GM12878 (cell line): Measurements from ENCODE around the gene PITPNB. TPM values are rescaled to one million over a fixed set of nuclear protein-coding genes. Genes with fewer than 3 reads are reported as not detected.

Source experiments
- ATAC-seq: fragments of 200-7000 bp; cut with Tn5 transposase; 3 replicates; pipeline ENCODE4 v1.9.1; 2020; ENCODE audit warnings: mild to moderate bottlenecking, moderate library complexity
- BruUV-seq: library from RNA; stranded (reverse); fragments of 400-500 nt; replicated peaks from 2 replicates; lab custom pipeline; 2021; lab: Mats Ljungman, UMichigan
- CTCF ChIA-PET: fragments of 300-600 bp; sonication (Branson Sonifier 250); formaldehyde crosslinking; extraction: SDS; loops from one replicate; lab custom pipeline; 2021; ENCODE audit warnings: inconsistent platforms; lab: Yijun Ruan, JAX
- POLR2A ChIA-PET: fragments of 350-600 bp; formaldehyde crosslinking; extraction: SDS; loops from one replicate; lab custom pipeline; 2021; ENCODE audit warnings: inconsistent platforms; lab: Charles Lee
- RAD21 ChIA-PET: fragments of 300-600 bp; sonication (Branson Sonifier 250); formaldehyde crosslinking; loops from one replicate; lab custom pipeline; 2023; ENCODE audit warnings: antibody characterized with exemption; ENCODE audit not compliant: unreplicated experiment; lab: Charles Lee
- SMC1A ChIA-PET: fragments of 300-600 bp; sonication (Branson Sonifier 250); formaldehyde crosslinking; loops from one replicate; lab custom pipeline; 2023; ENCODE audit not compliant: unreplicated experiment, uncharacterized antibody; lab: Charles Lee
- DNase-seq: peaks from one replicate; pipeline ENCODE4 v3.0.0-alpha.2; 2011; ENCODE audit warnings: low read depth, low spot score
- FAIRE-seq: peaks from 3 replicates; lab custom pipeline; 2011; peaks lifted over from hg19 to GRCh38; lab: Jason Lieb, UNC
- H2AFZ ChIP-seq: 2 replicates; pipeline ENCODE4 v1.6.0; 2011; ENCODE audit warnings: low read depth, low read length, control low read depth; ENCODE audit not compliant: control insufficient read depth
- H3K27ac ChIP-seq: 2 replicates; pipeline ENCODE4 v1.5.1; 2011; ENCODE audit warnings: control low read depth; ENCODE audit not compliant: control insufficient read depth, insufficient read depth
- H3K27me3 ChIP-seq, 2 experiments: replicated peaks in 1 of 2; 2 replicates each; pipeline versions ENCODE4 v1.6.0 to v1.6.1; 2011; ENCODE audit warnings: low read length in 1 of 2; ENCODE audit not compliant: control insufficient read depth in 2 of 2, insufficient read depth in 2 of 2
- H3K36me3 ChIP-seq, 2 experiments: 2 replicates each; pipeline ENCODE4 v1.5.1; 2011; ENCODE audit warnings: low read length in 1 of 2; ENCODE audit not compliant: control insufficient read depth in 2 of 2, insufficient read depth in 2 of 2
- H3K4me1 ChIP-seq: 2 replicates; pipeline ENCODE4 v1.6.1; 2011; ENCODE audit warnings: mild to moderate bottlenecking, low read length, moderate library complexity, mixed read lengths; ENCODE audit not compliant: control insufficient read depth, insufficient read depth
- H3K4me2 ChIP-seq: 2 replicates; pipeline ENCODE4 v1.6.0; 2011; ENCODE audit warnings: control low read depth; ENCODE audit not compliant: control insufficient read depth, insufficient read depth
- H3K4me3 ChIP-seq: fragments of 200-600 bp; sonication (generic); 2 replicates; pipeline ENCODE4 v1.5.1; 2016
- H3K79me2 ChIP-seq: 2 replicates; pipeline ENCODE4 v1.6.0; 2011; ENCODE audit warnings: low read length; ENCODE audit not compliant: control insufficient read depth, insufficient read depth
- H3K9ac ChIP-seq: 2 replicates; pipeline ENCODE4 v1.8.0; 2011; ENCODE audit warnings: low read length, control low read depth, mixed read lengths; ENCODE audit not compliant: control insufficient read depth, insufficient read depth
- H3K9me3 ChIP-seq: replicated peaks from 3 replicates; pipeline ENCODE4 v1.5.1; 2011; ENCODE audit warnings: mild to moderate bottlenecking, low read length; ENCODE audit not compliant: control insufficient read depth, insufficient read depth
- H4K20me1 ChIP-seq: 2 replicates; pipeline ENCODE4 v1.6.0; 2011; ENCODE audit not compliant: control insufficient read depth, insufficient read depth
- CBX3 ChIP-seq: fragments of 200-600 bp; sonication (generic); IDR thresholded peaks from 2 replicates; pipeline ENCODE4 v1.6.1; 2016; ENCODE audit warnings: low read depth, borderline replicate concordance
- CHD2 ChIP-seq: IDR thresholded peaks from 2 replicates; pipeline ENCODE4 v1.6.1; 2011; ENCODE audit warnings: low read depth, low read length, improper control_type of control experiment, borderline replicate concordance
- EP300 ChIP-seq, 2 experiments: fragments of 150-350 bp in 1 of 2; IDR thresholded peaks; 2 replicates each; pipeline ENCODE4 v1.6.1; 2011 to 2012; ENCODE audit warnings: low read depth in 2 of 2, low read length in 2 of 2, borderline replicate concordance in 1 of 2, improper control_type of control experiment in 1 of 2, inconsistent platforms in 1 of 2; ENCODE audit not compliant: control insufficient read depth in 1 of 2
- IRF4 ChIP-seq: IDR thresholded peaks from 2 replicates; pipeline ENCODE4 v1.6.1; 2011; ENCODE audit warnings: low read depth, low read length
- KDM1A ChIP-seq: fragments of 200-600 bp; sonication (generic); IDR thresholded peaks from 2 replicates; pipeline ENCODE4 v1.6.1; 2016; ENCODE audit warnings: borderline replicate concordance
- MEF2A ChIP-seq: IDR thresholded peaks from 2 replicates; pipeline ENCODE4 v1.6.1; 2011; ENCODE audit warnings: low read depth, mild to moderate bottlenecking, low read length, moderate library complexity; ENCODE audit not compliant: insufficient read depth
- MEF2B ChIP-seq: fragments of 450-650 bp; IDR thresholded peaks from 2 replicates; pipeline ENCODE4 v1.6.1; 2018; ENCODE audit warnings: mild to moderate bottlenecking, moderate library complexity; ENCODE audit not compliant: partially characterized antibody, poor library complexity, severe bottlenecking
- MXI1 ChIP-seq: fragments of 150-350 bp; IDR thresholded peaks from 2 replicates; pipeline ENCODE4 v1.6.1; 2011; ENCODE audit warnings: low read depth, mild to moderate bottlenecking, inconsistent platforms, low read length, improper control_type of control experiment
- NFXL1 ChIP-seq: fragments of 450-650 bp; IDR thresholded peaks from 2 replicates; pipeline ENCODE4 v1.6.1; 2017; ENCODE audit warnings: antibody characterized with exemption, mild to moderate bottlenecking, borderline replicate concordance
- NFYB ChIP-seq: IDR thresholded peaks from 2 replicates; pipeline ENCODE4 v1.6.1; 2011; ENCODE audit warnings: low read depth, mild to moderate bottlenecking, low read length, improper control_type of control experiment, moderate library complexity; ENCODE audit not compliant: insufficient read depth
- PAX5 ChIP-seq: IDR thresholded peaks from 2 replicates; pipeline ENCODE4 v1.6.1; 2011; ENCODE audit warnings: low read depth, low read length, borderline replicate concordance
- RAD21 ChIP-seq: IDR thresholded peaks from 2 replicates; pipeline ENCODE4 v1.6.1; 2011; ENCODE audit warnings: mild to moderate bottlenecking, low read depth, low read length, moderate library complexity; ENCODE audit not compliant: insufficient read depth
- RUNX3 ChIP-seq: IDR thresholded peaks from 2 replicates; pipeline ENCODE4 v1.6.1; 2012; ENCODE audit warnings: low read length, inconsistent platforms
- SIX5 ChIP-seq: IDR thresholded peaks from 2 replicates; pipeline ENCODE4 v1.6.1; 2011; ENCODE audit warnings: mild to moderate bottlenecking, low read depth, low read length, moderate library complexity; ENCODE audit not compliant: severe bottlenecking
- WGBS: methylation state at CpG from one replicate; pipeline ENCODE4 v1.1.6; 2016; ENCODE audit warnings: low lambda C conversion rate; ENCODE audit not compliant: insufficient replicate concordance, insufficient coverage; ENCODE audit errors: missing lambda C conversion rate; 5-methylcytosine and 5-hydroxymethylcytosine counted together
- in situ Hi-C: fragments of 300-500 bp; cut with MboI; formaldehyde crosslinking; loops from 9 replicates; pipeline ENCODE4 v1.14.3; 2018; ENCODE audit warnings: mixed read lengths
- intact Hi-C: fragments of 100-400 bp; cut with micrococcal nuclease; formaldehyde crosslinking; loops from one replicate; pipeline ENCODE4 v1.14.2; 2022; ENCODE audit not compliant: unreplicated experiment
- polyA plus RNA-seq, 11 experiments: library from polyadenylated mRNA; depleted of rRNA in 4 of 11; unstranded in 6 of 11; stranded (reverse) in 5 of 11; fragments of >200 nt; fragmentation: Nextera tagmentation in 4 of 11; fragmentation: Illumina TruSeq in 1 of 11; extraction: Ambion mirVana in 4 of 11; extraction: Trizol in 1 of 11; gene quantifications; 1 replicate in 1 of 11; 2 replicates in 10 of 11; pipeline versions ENCODE4 v1.2.1 to v1.2.3, GENCODE V29; 2011 to 2016; ENCODE audit warnings: inconsistent platforms in 2 of 11, missing spikeins in 2 of 11, low read depth in 1 of 11
- total RNA-seq, 4 experiments: library from RNA; depleted of rRNA in 3 of 4; stranded (reverse); fragments of >200 nt in 3 of 4; fragmentation: Illumina TruSeq in 1 of 4; extraction: Trizol in 1 of 4; gene quantifications; 2 replicates each; pipeline versions ENCODE4 v1.2.1 to v1.2.3, GENCODE V29; 2013 to 2021
- TF ChIP-seq, protein P1 (sequence below): fragments of 150-350 bp; IDR thresholded peaks from 2 replicates; pipeline ENCODE4 v1.6.1; 2016; ENCODE audit warnings: low read depth, low read length
- TF ChIP-seq, protein P2 (sequence below): IDR thresholded peaks from 2 replicates; pipeline ENCODE4 v1.6.1; 2012; ENCODE audit warnings: mild to moderate bottlenecking, low read depth, low read length

The PITPNB gene
- total and polyA plus RNA-seq, 10 of the 15 experiments (the other 5 are each of a cell fraction or from before 2014, with no cell fraction given): 19.7 to 116 (median 64.9) TPM

DNA sequence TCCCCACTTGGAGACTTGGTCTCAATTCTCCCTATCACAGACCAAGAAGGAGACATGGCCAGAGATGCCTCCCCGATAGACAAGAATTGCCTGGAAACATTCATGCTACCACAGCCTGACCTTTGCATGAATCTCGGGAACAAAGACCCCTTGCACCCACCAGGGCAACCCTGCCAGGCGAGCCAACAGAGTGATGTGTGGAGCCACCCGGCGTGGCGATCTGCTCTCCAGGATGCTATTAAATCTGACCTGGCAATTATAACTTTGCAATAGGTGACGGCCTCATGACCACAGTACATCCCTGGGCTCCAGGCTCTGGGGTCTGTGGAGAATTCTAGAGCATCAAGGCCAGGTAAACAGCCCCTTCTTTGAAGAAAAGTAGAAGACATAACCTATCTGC lies 86.5 kb downstream of the PITPNB start (continued):
- TF ChIP-seq, protein P1, sequence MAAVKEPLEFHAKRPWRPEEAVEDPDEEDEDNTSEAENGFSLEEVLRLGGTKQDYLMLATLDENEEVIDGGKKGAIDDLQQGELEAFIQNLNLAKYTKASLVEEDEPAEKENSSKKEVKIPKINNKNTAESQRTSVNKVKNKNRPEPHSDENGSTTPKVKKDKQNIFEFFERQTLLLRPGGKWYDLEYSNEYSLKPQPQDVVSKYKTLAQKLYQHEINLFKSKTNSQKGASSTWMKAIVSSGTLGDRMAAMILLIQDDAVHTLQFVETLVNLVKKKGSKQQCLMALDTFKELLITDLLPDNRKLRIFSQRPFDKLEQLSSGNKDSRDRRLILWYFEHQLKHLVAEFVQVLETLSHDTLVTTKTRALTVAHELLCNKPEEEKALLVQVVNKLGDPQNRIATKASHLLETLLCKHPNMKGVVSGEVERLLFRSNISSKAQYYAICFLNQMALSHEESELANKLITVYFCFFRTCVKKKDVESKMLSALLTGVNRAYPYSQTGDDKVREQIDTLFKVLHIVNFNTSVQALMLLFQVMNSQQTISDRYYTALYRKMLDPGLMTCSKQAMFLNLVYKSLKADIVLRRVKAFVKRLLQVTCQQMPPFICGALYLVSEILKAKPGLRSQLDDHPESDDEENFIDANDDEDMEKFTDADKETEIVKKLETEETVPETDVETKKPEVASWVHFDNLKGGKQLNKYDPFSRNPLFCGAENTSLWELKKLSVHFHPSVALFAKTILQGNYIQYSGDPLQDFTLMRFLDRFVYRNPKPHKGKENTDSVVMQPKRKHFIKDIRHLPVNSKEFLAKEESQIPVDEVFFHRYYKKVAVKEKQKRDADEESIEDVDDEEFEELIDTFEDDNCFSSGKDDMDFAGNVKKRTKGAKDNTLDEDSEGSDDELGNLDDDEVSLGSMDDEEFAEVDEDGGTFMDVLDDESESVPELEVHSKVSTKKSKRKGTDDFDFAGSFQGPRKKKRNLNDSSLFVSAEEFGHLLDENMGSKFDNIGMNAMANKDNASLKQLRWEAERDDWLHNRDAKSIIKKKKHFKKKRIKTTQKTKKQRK: no peak

- no peak overlapping the region for H3K4me2 ChIP-seq
- H3K27me3 ChIP-seq: no peaks in the 10 kb centered on the region
- H2AFZ ChIP-seq: no peak overlapping the region
- DNase-seq (no peak), ATAC-seq (no peak), FAIRE-seq (no peak)
- intact Hi-C loops: no loop called here
- H3K36me3 ChIP-seq: no peaks in the 10 kb centered on the region
- H3K9ac ChIP-seq: no peak overlapping the region
- TF ChIP-seq MEF2B (no peak), NFYB (no peak), EP300 (IDR thresholded peaks at IDR 0.05; ENCODE audit: borderline replicate concordance in 1 of 2, control insufficient read depth in 1 of 2, low read depth in 2 of 2, low read length in 2 of 2) (no peak), MEF2A (no peak), MXI1 (no peak), IRF4 (no peak), RAD21 (no peak), CBX3 (no peak), RUNX3 (no peak), SIX5 (no peak), KDM1A (no peak), PAX5 (no peak), NFXL1 (no peak), CHD2 (no peak)
- TF ChIP-seq, protein P2, sequence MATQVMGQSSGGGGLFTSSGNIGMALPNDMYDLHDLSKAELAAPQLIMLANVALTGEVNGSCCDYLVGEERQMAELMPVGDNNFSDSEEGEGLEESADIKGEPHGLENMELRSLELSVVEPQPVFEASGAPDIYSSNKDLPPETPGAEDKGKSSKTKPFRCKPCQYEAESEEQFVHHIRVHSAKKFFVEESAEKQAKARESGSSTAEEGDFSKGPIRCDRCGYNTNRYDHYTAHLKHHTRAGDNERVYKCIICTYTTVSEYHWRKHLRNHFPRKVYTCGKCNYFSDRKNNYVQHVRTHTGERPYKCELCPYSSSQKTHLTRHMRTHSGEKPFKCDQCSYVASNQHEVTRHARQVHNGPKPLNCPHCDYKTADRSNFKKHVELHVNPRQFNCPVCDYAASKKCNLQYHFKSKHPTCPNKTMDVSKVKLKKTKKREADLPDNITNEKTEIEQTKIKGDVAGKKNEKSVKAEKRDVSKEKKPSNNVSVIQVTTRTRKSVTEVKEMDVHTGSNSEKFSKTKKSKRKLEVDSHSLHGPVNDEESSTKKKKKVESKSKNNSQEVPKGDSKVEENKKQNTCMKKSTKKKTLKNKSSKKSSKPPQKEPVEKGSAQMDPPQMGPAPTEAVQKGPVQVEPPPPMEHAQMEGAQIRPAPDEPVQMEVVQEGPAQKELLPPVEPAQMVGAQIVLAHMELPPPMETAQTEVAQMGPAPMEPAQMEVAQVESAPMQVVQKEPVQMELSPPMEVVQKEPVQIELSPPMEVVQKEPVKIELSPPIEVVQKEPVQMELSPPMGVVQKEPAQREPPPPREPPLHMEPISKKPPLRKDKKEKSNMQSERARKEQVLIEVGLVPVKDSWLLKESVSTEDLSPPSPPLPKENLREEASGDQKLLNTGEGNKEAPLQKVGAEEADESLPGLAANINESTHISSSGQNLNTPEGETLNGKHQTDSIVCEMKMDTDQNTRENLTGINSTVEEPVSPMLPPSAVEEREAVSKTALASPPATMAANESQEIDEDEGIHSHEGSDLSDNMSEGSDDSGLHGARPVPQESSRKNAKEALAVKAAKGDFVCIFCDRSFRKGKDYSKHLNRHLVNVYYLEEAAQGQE: no peak
- H4K20me1 ChIP-seq: no peaks in the 10 kb centered on the region
- H3K4me1 ChIP-seq: no peaks in the 10 kb centered on the region
- no TSS peak for BruUV-seq
- CTCF ChIA-PET: no interaction called here
- no peak overlapping the region for H3K4me3 ChIP-seq
- RAD21 ChIA-PET: no interaction called here
- in situ Hi-C loops: no loop called here
- SMC1A ChIA-PET: interaction anchor here (1.6 kb wide), 1 partner anchor 11 kb away, joined by 3 read pairs; no protein-coding TSS in a partner anchor
- POLR2A ChIA-PET: no interaction called here
- H3K9me3 ChIP-seq: no peaks in the 10 kb centered on the region
- WGBS: 78% methylated on average over 3 of the region's 3 CpGs
- H3K79me2 ChIP-seq: no peaks in the 10 kb centered on the region
- no peak overlapping the region for H3K27ac ChIP-seq
Measured at GRCh38 chr22:27829620-27830019, 89.4 kb downstream of the PITPNB start.
